Measurements from ENCODE around the gene ZNF775.

ZNF775 gene

DNA sequence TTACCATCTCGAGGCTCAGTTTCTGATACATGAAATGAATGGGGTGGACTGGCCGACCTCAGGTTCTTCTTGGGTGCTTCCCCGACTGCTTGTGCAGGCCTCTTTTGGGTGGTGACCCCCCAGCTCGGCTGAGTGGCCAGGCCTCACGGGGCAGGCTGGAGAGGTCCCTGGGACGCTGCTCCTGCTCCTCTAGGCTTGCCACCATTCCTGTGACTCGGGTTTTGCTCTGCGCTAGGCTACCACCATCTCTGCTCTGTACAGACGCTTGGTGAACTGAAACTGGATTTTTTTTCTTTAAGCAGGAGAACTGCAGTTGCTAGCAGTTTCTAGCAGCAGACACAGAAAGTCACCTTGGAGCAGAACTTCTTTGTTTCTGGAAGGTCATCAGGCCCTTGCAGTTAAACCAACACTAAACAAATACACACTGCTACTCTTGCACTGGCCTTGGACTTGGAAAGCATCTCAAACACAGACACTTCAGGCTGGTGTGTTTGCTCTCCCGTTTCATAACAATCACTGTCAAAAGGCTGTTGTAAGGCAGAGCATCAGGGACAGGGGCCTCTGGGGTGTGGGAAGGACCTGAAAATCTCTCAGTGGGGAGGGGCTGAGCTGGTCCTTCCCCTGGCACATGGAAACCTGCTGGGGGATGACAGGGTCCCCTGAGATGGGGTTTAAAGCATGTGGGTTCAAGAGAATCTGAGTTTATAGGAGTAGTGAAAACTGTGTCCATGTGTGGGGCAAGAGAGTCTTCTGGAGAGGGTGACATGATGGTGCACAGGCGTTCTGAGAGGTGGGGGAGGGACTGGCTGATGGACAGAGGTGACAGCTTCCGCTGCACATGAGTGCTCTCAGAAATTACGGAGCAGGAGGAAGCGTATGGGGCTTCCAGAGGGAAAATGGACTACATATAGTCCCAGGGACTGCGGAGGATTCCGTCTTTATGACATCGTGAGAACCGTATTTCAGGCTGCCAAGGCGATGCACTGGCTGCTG is 36.3 kb downstream of the ZNF775 start:
- no peak for DNase-seq

DNA sequence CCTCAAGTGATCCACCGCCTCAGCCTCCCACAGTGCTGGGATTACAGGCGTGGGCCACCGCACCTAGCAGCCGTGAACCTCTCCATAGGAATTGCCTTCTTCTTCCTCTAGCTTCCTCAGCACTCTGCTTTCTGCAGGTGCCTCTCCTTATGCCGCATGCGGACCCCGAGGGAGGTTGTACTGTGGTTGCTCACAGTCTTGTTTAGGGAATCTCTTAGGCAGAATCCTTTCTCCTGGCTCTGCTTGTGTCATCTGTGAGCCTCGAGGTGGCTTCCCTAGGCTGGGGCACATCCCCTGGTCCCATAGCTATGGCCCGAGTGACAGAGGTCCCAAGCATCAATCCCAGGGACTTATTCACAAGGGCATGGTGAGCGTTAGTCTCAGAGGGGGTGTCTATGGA is 38.1 kb downstream of the ZNF775 start:
- DNase-seq = no peak

GRCh38 chr7:150417863-150418262 is 38.7 kb downstream of the ZNF775 start:
- no peak for DNase-seq

DNA sequence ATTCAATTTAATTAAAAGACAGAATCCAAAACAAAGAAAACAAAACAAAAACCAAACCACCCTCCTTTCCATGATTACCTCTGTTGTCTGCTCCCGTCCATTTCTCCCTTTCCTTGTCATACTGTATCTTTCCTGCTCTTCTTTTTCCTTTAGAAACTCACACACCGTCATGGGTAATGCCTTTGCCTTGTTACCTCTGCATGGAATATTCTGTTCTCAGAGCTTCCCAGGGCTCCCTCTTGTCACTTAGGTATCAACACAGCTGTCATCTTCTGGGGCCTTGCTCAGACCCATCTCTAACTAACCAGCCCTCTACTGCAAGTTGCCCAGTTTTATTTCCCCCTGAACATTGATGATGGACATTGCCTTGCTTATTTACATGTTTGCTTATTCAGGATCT is 41.1 kb downstream of the ZNF775 start:
- no peak for DNase-seq

DNA sequence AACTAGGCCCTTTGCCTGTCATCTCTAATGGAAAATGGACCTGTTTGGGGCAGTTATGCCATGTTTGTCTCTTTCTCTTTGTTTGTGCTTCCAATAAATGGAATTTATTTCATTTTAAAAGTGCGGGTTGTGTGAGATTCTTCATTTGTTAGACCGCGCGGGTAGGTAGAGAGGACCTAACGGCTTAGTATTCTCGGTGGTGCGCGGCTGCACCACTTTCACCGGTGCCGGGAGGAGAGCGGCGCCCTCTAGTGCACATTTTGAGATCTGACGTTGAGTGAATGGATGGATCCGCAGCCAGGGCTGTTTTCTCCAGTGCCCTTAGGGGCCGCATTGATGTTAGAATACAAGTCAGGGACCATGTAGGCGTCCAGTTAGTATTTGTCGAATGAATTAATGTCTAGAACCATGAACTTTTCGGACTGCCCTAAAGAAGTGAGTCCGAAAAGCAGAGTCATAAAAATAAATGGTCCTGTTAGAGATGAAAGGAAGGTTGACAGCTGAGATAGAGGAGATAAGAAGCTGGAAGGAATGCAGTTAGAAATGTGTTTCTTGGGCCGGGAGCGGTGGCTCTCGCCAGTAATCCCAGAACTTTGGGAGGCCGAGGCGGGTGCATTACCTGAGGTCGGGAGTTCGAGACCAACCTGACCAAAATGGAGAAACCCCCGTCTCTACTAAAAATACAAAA is 42.0 kb downstream of the ZNF775 start:
- peak; percentile 88 for DNase-seq

DNA sequence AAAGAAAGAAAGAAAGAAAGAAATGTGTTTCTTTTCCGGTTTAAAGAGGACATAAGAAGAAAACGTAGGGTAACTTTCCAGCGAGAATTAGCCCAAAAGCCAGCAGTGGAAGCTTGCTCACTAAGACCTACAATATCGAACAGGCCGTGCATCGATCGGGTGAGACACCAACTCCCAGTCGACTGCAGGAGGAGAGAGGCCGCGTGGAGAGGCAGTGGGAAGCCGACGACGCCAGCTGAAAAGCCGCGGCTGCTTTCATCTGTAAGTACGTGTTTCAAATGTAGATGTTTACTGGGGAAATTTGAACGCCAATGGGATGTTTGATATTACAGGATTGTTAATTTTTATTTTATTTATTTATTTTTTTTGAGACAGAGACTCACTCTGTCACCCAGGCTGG is 42.7 kb downstream of the ZNF775 start:
- no peak for DNase-seq

- DNase-seq = no peak
Observed at GRCh38 chr7:150425670-150426069, 46.5 kb downstream of the ZNF775 start.

DNA sequence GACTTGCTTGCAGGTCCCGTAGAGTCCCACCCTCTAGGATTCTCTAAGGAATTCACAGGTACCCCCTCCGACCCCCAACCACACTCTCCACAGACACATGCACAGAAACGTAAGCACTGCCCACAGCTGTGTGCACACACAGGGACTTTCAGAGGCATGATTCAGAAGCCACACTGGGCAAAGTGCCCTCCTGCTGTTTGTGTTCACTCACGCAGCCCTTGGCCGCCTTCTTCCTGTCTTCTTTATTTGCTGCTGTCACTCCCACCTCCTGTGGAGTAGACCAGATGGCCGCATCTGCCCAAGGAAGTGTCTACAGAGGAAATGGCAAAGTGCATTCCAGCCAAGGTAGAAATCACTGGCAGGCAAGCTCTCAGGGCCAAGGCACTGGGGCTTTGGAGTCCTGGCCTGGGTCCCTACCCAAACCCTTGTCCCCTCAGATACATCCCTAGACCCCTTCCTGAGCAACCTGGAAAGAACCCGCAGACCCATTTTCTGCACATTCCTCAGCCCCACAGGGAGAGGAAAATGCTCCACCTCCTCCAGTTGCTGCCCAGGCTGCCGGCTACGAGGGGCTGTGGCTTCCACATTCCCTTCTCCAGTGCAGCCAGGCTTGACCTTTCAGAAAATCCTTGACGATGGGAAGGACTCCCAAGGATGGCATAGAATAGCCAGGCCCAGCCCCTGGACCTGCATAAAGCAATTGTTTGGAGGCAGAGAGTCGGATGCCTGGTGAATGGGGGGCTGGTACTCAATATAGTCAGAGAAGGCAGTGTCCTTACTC is 49.7 kb downstream of the ZNF775 start:
- no peak for DNase-seq

GRCh38 chr7:150429699-150430098 is 50.6 kb downstream of the ZNF775 start:
- DNase-seq = no peak

DNA sequence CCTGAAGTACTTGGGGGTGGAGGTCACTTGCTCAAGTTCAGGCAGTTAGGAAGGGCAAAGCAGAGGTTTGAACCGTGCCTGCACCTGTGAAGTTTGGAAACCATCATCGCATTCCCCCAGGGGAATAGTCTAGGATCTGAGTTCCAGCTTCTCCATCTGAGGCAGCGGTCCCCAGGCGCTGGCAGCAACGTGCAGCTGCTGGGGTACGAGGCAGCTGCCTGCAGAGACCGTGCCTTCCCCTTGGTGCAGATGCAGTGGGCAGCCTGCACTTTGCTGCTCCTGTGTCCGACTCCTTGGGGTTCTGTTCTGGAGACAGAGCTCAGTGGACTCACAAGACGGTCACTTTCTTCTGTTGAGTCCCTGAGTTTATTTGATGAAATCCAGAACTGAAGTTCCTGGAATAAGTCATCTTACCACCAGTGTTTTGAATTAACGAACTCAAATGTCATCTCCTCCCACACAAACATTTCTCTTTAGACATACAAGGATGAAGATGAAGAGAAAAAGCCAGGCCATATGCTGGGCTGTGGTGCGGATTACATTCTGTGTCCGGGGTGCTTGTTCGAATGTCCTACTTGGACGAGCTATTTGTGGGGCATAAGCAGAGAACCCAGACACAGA is 51.4 kb downstream of the ZNF775 start:
- DNase-seq = no peak

DNA sequence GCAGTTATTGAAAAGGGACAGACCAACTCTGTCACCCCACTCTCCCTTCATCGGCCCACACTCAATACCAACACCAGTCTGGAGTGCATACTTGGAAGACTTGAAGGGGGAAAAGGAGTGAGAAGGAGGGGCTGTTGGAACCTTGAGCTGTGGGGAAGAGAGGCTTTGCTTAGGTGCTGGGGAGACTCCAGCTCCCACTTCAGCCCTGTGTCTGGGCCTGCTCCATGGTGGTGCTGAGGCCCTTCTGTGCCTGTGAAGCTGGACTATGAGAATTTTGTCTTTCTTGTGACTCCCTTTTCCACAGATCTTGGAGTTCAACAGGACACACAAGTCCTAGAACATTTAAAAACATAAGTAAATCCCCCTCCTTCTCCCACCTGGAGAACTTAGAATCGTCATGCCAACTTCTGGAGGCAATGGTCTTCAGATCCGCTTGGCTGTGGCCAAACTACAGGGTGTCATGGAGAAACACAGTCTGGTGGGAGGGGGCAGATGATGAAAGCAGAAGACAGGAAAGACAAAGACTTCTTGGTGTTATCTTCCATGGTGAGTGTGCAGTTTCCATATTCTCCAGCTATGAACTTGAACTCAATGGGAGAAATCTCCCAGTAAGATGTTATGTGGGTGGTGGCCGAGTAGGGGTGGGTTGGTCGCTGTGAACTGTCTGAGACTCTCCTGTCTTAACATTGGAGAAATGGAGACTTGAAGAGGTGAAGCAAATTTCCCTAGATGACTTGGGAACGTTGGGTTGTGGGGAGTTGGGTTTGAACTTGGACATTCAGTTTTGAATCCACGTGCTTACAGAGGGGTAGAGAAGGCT is 52.9 kb downstream of the ZNF775 start:
- no peak for DNase-seq

GRCh38 chr7:150432915-150433892 is 54.1 kb downstream of the ZNF775 start:
- no peak for DNase-seq

GRCh38 chr7:150434240-150434639 is 55.1 kb downstream of the ZNF775 start:
- DNase-seq = no peak

DNA sequence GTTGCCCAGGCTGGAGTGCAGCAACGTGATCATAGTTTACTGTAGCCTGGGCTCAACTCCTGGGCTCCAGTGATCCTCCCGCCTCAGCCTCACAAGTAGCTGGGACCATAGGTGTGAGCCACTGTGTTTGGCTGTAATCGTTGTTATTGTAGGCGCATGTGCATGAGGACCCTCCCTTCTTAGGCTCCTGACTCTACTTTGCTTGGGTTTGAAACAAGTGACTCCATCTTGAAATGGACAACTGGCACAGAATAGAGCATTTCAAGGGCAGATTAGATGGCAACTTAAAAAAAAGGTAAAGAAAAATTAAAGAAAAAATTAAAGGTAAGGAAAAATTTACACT is 55.9 kb downstream of the ZNF775 start:
- DNase-seq = no peak

DNA sequence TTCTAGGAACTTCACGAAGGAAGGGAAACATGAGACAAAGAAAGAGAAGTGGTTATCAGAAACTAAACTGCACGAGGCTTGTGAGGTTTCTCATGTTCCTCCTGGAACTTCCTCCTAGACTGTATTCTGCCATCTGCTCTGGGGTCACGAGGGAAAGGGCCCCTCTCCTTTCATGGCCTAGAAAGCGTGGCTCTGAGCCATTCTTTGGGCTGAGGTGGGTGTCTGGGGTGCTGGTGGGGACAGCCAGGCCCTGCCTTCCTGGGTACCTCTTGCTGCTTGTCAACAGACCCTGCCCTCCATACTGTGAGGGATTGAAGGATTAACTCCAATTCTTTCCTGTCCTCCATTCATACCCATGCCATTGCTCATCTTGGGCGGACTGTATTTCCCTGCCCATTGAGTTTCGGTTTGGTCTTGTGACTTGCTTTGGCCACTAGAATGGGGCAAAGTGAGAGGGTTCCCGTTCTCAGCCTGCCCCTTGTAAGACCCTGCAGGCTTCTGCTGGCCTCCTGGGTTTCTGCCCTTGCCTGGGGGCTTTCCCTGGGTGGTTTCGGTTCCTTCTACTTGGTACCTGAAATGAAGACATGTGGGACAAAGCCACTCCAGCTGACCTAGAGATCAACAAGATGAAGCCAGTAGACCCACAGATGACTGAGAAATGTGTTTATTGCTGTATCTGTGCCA is 56.4 kb downstream of the ZNF775 start:
- no peak for DNase-seq

DNA sequence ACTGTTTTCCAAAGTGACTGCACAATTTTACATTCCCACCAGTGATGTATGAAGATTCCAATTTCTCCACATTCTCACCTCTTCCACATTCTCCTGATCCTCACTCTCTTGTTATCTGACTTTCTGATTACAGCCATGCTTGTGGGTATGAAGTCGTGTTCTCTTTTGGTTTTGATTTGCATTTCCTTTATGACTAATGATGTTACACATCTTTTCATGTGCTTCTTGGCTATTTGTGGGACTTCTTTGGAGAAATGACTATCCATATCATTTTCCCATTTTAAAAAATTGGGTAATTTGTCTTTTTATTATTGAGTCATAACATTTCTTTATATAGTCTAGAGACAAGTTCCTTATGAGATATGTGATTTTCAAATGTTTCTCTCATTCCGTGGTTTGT is 60.8 kb downstream of the ZNF775 start:
- DNase-seq = no peak

- no peak for DNase-seq
Observed at GRCh38 chr7:150441524-150441923, 62.4 kb downstream of the ZNF775 start.

GRCh38 chr7:150442811-150443210 is 63.7 kb downstream of the ZNF775 start:
- no peak for DNase-seq

DNA sequence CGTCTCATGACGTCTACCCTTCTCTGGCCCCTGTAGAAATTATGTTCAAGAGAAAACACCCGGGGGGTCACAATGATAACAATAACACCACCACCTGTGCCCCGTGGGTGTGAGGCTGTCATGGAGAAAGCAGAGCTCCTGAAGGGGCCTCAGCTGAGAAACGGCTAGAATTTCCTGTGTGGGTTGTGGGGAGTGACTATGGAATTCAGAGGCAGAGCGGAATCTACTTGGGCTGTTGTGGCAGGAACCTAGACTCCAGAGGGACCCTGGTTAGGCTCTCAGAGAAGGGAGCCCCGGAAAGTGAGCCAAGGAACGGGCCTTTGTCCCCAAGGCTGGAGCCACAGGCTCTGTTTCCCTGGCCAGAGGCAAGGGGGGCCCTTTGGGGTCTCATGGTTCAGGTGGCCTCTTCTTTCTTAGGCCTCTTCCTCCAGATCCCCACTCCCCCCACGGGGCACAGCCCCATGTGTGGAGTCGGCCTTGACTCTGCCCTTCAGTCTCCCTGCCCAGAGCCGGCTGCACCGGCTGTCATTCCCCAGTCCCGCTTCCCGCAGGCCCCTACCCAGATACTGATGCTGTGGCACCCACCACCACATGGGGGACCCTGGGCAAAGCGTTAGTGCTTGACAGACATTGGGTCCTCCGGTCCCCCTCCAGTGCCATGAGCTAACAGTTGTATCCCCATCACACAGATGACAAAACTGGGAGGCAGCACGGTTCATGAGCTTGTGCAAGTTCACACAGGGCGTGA is 64.8 kb downstream of the ZNF775 start:
- no peak for DNase-seq

Data from CD4-positive, alpha-beta T cell treated with Interleukin-21 for 1 hour (primary cell).